ENCODE measurements around the gene EIF2B1.

Gene EIF2B1

GRCh38 chr12:123571343-123571813 is 62.1 kb downstream of the EIF2B1 start (continued):
- TF ChIP-seq ZBTB49 (tag by site-specific recombination; IDR thresholded peaks at IDR 0.05; ENCODE audit: low read depth): no peak
- no peak for TF ChIP-seq HOXC10 (CRISPR knock-in tag; IDR thresholded peaks at IDR 0.05)
- no peak for TF ChIP-seq ZNF48 (tag by site-specific recombination; IDR thresholded peaks at IDR 0.05)
- no peak for TF ChIP-seq ZNF155 (tag by site-specific recombination; IDR thresholded peaks at IDR 0.05)
- no peak for TF ChIP-seq ZNF114 (tag by site-specific recombination; IDR thresholded peaks at IDR 0.05)
- peak; percentile 45; the same call in 1 of the 2 replicates for TF ChIP-seq PATZ1 (tag by site-specific recombination; IDR thresholded peaks at IDR 0.05)
- TF ChIP-seq ZNF10 (tag by site-specific recombination; IDR thresholded peaks at IDR 0.05): peak; percentile 78; the same call in 1 of the 2 replicates
- TF ChIP-seq KLF8 (tag by site-specific recombination; IDR thresholded peaks at IDR 0.05): peak; percentile 27; the same call in 1 of the 2 replicates
- TF ChIP-seq ZNF501 (tag by site-specific recombination; IDR thresholded peaks at IDR 0.05): no peak
- TF ChIP-seq SP2 (tag by site-specific recombination; IDR thresholded peaks at IDR 0.05): no peak
- TF ChIP-seq IKZF3 (tag by site-specific recombination; IDR thresholded peaks at IDR 0.05): no peak
- peak; percentile 26; the same call in 1 of the 2 replicates for TF ChIP-seq ZBTB21 (tag by site-specific recombination; IDR thresholded peaks at IDR 0.05)
- peak; percentile 41; the same call in 1 of the 2 replicates for TF ChIP-seq ZNF629 (tag by site-specific recombination; IDR thresholded peaks at IDR 0.05)
- peak; percentile 32; the same call in 1 of the 2 replicates for TF ChIP-seq ZBTB20 (tag by site-specific recombination; IDR thresholded peaks at IDR 0.05)
- TF ChIP-seq ZNF248 (tag by site-specific recombination; IDR thresholded peaks at IDR 0.05): no peak
- TF ChIP-seq ZNF366 (tag by site-specific recombination; conservative IDR thresholded peaks at IDR 0.05): 0 out of 2 replicates have a peak, but pooled peaks have one; percentile 22
- TF ChIP-seq ZNF335 (tag by site-specific recombination; conservative IDR thresholded peaks at IDR 0.05): peak; percentile 52
- no peak for TF ChIP-seq TRIM28 (IDR thresholded peaks at IDR 0.05; ENCODE audit: borderline replicate concordance, low read length)
- TF ChIP-seq SP3 (tag by site-specific recombination; IDR thresholded peaks at IDR 0.05): 0 out of 2 replicates have a peak, but pooled peaks have one; percentile 11
- no peak for TF ChIP-seq ZNF169 (tag by site-specific recombination; IDR thresholded peaks at IDR 0.05)
- TF ChIP-seq PRDM10 (tag by site-specific recombination; IDR thresholded peaks at IDR 0.05): peak; percentile 52
